Osteocyte (in vitro differentiated cells): ENCODE measurements around the gene DARS1. TPM values are rescaled to one million over a fixed set of nuclear protein-coding genes. Genes with fewer than 3 reads are reported as not detected.

Experiments
- DNase-seq: peaks from one replicate; pipeline ENCODE4 v3.0.0; 2021; ENCODE audit warnings: mixed read lengths; ENCODE audit not compliant: unreplicated experiment; ENCODE audit errors: extremely low spot score
- H3K27ac Mint-ChIP-seq: one replicate; pipeline ENCODE4 v1.8.0; 2021; ENCODE audit warnings: mild to moderate bottlenecking, mixed read lengths; ENCODE audit not compliant: unreplicated experiment
- H3K27me3 Mint-ChIP-seq: one replicate; pipeline ENCODE4 v1.8.0; 2021; ENCODE audit warnings: mixed read lengths; ENCODE audit not compliant: unreplicated experiment
- H3K36me3 Mint-ChIP-seq: one replicate; pipeline ENCODE4 v1.8.0; 2021; ENCODE audit warnings: mixed read lengths; ENCODE audit not compliant: unreplicated experiment
- H3K4me1 Mint-ChIP-seq: one replicate; pipeline ENCODE4 v1.8.0; 2021; ENCODE audit warnings: mixed read lengths; ENCODE audit not compliant: unreplicated experiment
- H3K4me3 Mint-ChIP-seq: one replicate; pipeline ENCODE4 v1.8.0; 2021; ENCODE audit warnings: mild to moderate bottlenecking, moderate library complexity, mixed read lengths; ENCODE audit not compliant: unreplicated experiment
- H3K9me3 Mint-ChIP-seq: one replicate; pipeline ENCODE4 v1.8.0; 2021; ENCODE audit warnings: mixed read lengths; ENCODE audit not compliant: unreplicated experiment
- CTCF ChIP-seq: fragments of 200-600 bp; sonication (generic); IDR thresholded peaks from 2 replicates; pipeline ENCODE4 v1.5.0; 2021; ENCODE audit warnings: antibody characterized with exemption, mild to moderate bottlenecking, moderate library complexity
- total RNA-seq: library from RNA; stranded (reverse); gene quantifications from 2 replicates; pipeline ENCODE4 v1.2.1, GENCODE V29; 2021

DARS1 gene
- total RNA-seq, 1 donor from 2014 or later, result 48.3 TPM

GRCh38 chr2:136024616-136025015 lies 39.2 kb upstream of the DARS1 start:
- Mint-ChIP-seq H3K27ac (no peak overlapping the region), H3K4me1 (peaks cover 11% of the 10 kb centered on the region), H3K4me3 (no peak overlapping the region), H3K27me3 (peaks cover 9% of the 10 kb centered on the region), H3K36me3 (no peaks in the 10 kb centered on the region), H3K9me3 (no peaks in the 10 kb centered on the region)
- no peak for DNase-seq
- no peak for TF ChIP-seq CTCF

- no peak for TF ChIP-seq CTCF
- Mint-ChIP-seq H3K27me3 (peaks cover 13% of the 10 kb centered on the region), H3K9me3 (no peaks in the 10 kb centered on the region), H3K4me1 (peaks cover 11% of the 10 kb centered on the region), H3K27ac (no peak overlapping the region), H3K4me3 (no peak overlapping the region), H3K36me3 (no peaks in the 10 kb centered on the region)
- DNase-seq, result no peak
These were observed 38.8 kb upstream of the DARS1 start for GRCh38 chr2:136024185-136024584.

- no peak for DNase-seq
- no peak for TF ChIP-seq CTCF
- H3K9me3 Mint-ChIP-seq, result no peaks in the 10 kb centered on the region
- peaks cover 11% of the 10 kb centered on the region for H3K4me1 Mint-ChIP-seq
- H3K36me3 Mint-ChIP-seq, result no peaks in the 10 kb centered on the region
- no peak overlapping the region for H3K4me3 Mint-ChIP-seq
- H3K27me3 Mint-ChIP-seq, result peaks cover 19% of the 10 kb centered on the region
- no peak overlapping the region for H3K27ac Mint-ChIP-seq
These were observed 38.0 kb upstream of the DARS1 start for GRCh38 chr2:136023416-136023815.

- DNase-seq, result no peak
- Mint-ChIP-seq H3K27ac (no peak overlapping the region), H3K9me3 (no peaks in the 10 kb centered on the region), H3K4me3 (no peak overlapping the region), H3K36me3 (no peaks in the 10 kb centered on the region), H3K4me1 (peaks cover 11% of the 10 kb centered on the region), H3K27me3 (peaks cover 19% of the 10 kb centered on the region)
- no peak for TF ChIP-seq CTCF
These were observed 37.1 kb upstream of the DARS1 start for GRCh38 chr2:136022396-136023146.

GRCh38 chr2:136021976-136022375 lies 36.5 kb upstream of the DARS1 start:
- Mint-ChIP-seq H3K4me1 (peaks cover 11% of the 10 kb centered on the region), H3K27ac (no peak overlapping the region), H3K36me3 (no peaks in the 10 kb centered on the region), H3K27me3 (peaks cover 19% of the 10 kb centered on the region), H3K4me3 (no peak overlapping the region), H3K9me3 (no peaks in the 10 kb centered on the region)
- no peak for TF ChIP-seq CTCF
- no peak for DNase-seq
